HEK293T (cell line): ENCODE results near the gene BRPF1.

Source experiments
- CTCF ChIA-PET: fragments of 350-600 bp; formaldehyde crosslinking; extraction: SDS; loops from one replicate; lab custom pipeline; 2021; ENCODE audit warnings: antibody characterized with exemption, inconsistent platforms; lab: Yijun Ruan, JAX
- POLR2A ChIA-PET: fragments of 350-600 bp; formaldehyde crosslinking; extraction: SDS; loops from one replicate; lab custom pipeline; 2020; ENCODE audit warnings: antibody characterized with exemption, inconsistent platforms; lab: Yijun Ruan, JAX
- DNase-seq: peaks from one replicate; pipeline ENCODE4 v3.0.0; 2012; ENCODE audit warnings: mixed read lengths; ENCODE audit errors: extremely low spot score
- ARNT ChIP-seq: fragments of 450-650 bp; IDR thresholded peaks from 2 replicates; pipeline ENCODE4 v1.6.1; 2017; ENCODE audit warnings: mild to moderate bottlenecking
- BHLHE40 ChIP-seq: fragments of 450-650 bp; IDR thresholded peaks from 2 replicates; pipeline ENCODE4 v1.6.1; 2016; ENCODE audit warnings: mild to moderate bottlenecking, moderate library complexity, borderline replicate concordance
- CTBP1 ChIP-seq: fragments of 450-650 bp; IDR thresholded peaks from 2 replicates; pipeline ENCODE4 v1.6.1; 2016; ENCODE audit warnings: borderline replicate concordance
- ELF4 ChIP-seq: fragments of 450-650 bp; IDR thresholded peaks from 2 replicates; pipeline ENCODE4 v1.6.1; 2017; ENCODE audit warnings: antibody characterized with exemption
- FOXA1 ChIP-seq: fragments of 450-650 bp; IDR thresholded peaks from 2 replicates; pipeline ENCODE4 v1.6.1; 2016; ENCODE audit warnings: mild to moderate bottlenecking
- FOXK2 ChIP-seq: fragments of 450-650 bp; IDR thresholded peaks from 2 replicates; pipeline ENCODE4 v1.6.1; 2016; ENCODE audit warnings: mild to moderate bottlenecking
- FOXM1 ChIP-seq: fragments of 450-650 bp; IDR thresholded peaks from 2 replicates; pipeline ENCODE4 v1.6.1; 2017; ENCODE audit warnings: mild to moderate bottlenecking, borderline replicate concordance
- HDGF ChIP-seq: fragments of 450-650 bp; IDR thresholded peaks from 2 replicates; pipeline ENCODE4 v1.6.1; 2017; ENCODE audit warnings: antibody characterized with exemption, borderline replicate concordance
- L3MBTL2 ChIP-seq: fragments of 450-650 bp; conservative IDR thresholded peaks from 2 replicates; pipeline ENCODE4 v1.6.1; 2016; ENCODE audit warnings: mild to moderate bottlenecking
- LEF1 ChIP-seq: fragments of 450-650 bp; IDR thresholded peaks from 2 replicates; pipeline ENCODE4 v1.6.1; 2017; ENCODE audit warnings: mild to moderate bottlenecking, borderline replicate concordance
- NFRKB ChIP-seq: fragments of 450-650 bp; IDR thresholded peaks from 2 replicates; pipeline ENCODE4 v1.6.1; 2016; ENCODE audit warnings: mild to moderate bottlenecking, moderate library complexity
- SP1 ChIP-seq: fragments of 450-650 bp; IDR thresholded peaks from 2 replicates; pipeline ENCODE4 v1.6.1; 2017
- SUZ12 ChIP-seq: fragments of 450-650 bp; IDR thresholded peaks from 2 replicates; pipeline ENCODE4 v1.6.1; 2016; ENCODE audit warnings: mild to moderate bottlenecking
- TARDBP ChIP-seq: fragments of 450-650 bp; IDR thresholded peaks from 2 replicates; pipeline ENCODE4 v1.6.1; 2016
- ZNF384 ChIP-seq: fragments of 450-650 bp; IDR thresholded peaks from 2 replicates; pipeline ENCODE4 v1.6.1; 2016
- TF ChIP-seq, protein P1 (sequence below): fragments of 450-650 bp; IDR thresholded peaks from 2 replicates; pipeline ENCODE4 v1.6.1; 2016

BRPF1 gene

DNA sequence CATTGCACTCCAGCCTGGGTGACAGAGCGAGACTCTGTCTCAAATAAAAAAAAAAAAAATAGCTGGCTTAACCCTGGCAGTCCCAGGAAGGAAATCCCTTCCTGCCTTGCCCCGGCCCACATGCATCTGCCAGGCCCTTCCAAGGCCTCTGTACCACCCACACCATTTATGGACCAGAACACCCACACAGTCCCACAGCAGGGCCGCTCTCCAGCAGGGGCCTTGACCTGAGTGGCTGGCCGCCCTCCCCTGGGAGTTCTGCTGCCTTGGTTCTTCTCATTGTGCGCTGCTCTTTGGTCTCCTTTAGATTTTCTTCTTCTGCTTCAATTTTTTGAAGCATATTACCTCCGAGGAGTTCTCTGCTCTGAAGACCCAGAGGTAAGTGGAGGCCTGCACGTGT lies 44.0 kb upstream of the BRPF1 start:
- CTCF ChIA-PET, result no interaction called here

DNA sequence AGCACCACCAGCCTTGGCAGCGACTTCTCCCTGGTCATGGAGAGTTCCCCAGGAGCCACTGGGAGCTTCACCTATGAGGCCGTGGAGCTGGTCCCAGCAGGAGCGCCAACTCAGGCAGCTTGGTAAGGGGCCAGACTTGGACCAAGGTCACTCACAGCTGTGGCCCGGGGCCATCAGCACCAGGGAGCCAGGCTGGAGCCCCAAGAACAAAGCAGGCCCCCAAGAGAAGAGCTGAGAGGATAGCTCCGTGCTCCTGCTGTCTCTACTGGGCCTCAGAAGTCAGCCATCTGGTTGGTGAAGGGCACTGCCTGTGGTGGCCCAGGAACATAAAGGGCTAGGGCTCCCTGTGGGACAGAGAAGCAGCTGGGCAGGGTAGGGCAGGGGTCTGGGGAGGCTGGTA lies 42.6 kb upstream of the BRPF1 start:
- CTCF ChIA-PET, result no interaction called here
- no peak for DNase-seq
- no peak for TF ChIP-seq FOXA1
- no peak for TF ChIP-seq ELF4
- TF ChIP-seq HDGF, result no peak
- no peak for TF ChIP-seq L3MBTL2
- no peak for TF ChIP-seq ARNT
- TF ChIP-seq, protein P1, sequence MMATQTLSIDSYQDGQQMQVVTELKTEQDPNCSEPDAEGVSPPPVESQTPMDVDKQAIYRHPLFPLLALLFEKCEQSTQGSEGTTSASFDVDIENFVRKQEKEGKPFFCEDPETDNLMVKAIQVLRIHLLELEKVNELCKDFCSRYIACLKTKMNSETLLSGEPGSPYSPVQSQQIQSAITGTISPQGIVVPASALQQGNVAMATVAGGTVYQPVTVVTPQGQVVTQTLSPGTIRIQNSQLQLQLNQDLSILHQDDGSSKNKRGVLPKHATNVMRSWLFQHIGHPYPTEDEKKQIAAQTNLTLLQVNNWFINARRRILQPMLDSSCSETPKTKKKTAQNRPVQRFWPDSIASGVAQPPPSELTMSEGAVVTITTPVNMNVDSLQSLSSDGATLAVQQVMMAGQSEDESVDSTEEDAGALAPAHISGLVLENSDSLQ, result no peak
- no peak for TF ChIP-seq FOXM1
- no peak for TF ChIP-seq ZNF384
- TF ChIP-seq TARDBP, result no peak
- no peak for TF ChIP-seq FOXK2
- no peak for TF ChIP-seq LEF1
- no peak for TF ChIP-seq SP1
- no peak for TF ChIP-seq SUZ12
- POLR2A ChIA-PET, result no interaction called here

More for the DNA sequence above, 44.0 kb upstream of the BRPF1 start:
- TF ChIP-seq NFRKB, result no peak
- TF ChIP-seq FOXK2, result no peak
- TF ChIP-seq FOXM1, result no peak
- no peak for TF ChIP-seq ZNF384
- no peak for TF ChIP-seq ARNT
- no peak for TF ChIP-seq SUZ12
- TF ChIP-seq, protein P1, result no peak
- no peak for TF ChIP-seq TARDBP
- TF ChIP-seq LEF1, result no peak
- no peak for TF ChIP-seq FOXA1
- TF ChIP-seq CTBP1, result no peak
- no peak for TF ChIP-seq L3MBTL2
- TF ChIP-seq ELF4, result no peak
- TF ChIP-seq SP1, result no peak
- TF ChIP-seq HDGF, result no peak
- no peak for TF ChIP-seq BHLHE40
- no peak for DNase-seq
- POLR2A ChIA-PET, result no interaction called here

DNA sequence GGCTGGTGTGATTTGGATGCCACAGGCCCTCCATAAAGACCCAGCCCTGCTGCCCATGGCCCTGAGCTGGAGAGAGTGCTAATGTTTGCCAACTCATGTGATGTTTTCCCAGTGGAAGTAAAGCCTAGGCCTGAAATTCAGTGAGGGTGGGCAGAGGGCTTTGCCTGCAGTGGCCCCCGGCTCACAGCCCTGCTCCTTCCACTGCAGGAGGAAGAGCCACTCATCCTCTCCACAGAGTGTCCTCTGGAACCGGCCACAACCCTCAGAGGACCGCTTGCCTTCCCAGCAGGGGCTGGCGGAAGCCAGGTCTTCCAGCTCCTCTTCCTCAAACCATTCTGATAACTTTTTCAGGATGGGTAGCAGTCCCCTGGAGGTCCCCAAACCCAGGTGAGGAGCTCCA lies 41.8 kb upstream of the BRPF1 start:
- POLR2A ChIA-PET, result no interaction called here
- TF ChIP-seq ELF4, result no peak
- no peak for TF ChIP-seq L3MBTL2
- no peak for TF ChIP-seq NFRKB
- TF ChIP-seq ZNF384, result no peak
- no peak for TF ChIP-seq HDGF
- no peak for TF ChIP-seq ARNT
- TF ChIP-seq TARDBP, result no peak
- CTCF ChIA-PET, result no interaction called here
- DNase-seq, result no peak

DNA sequence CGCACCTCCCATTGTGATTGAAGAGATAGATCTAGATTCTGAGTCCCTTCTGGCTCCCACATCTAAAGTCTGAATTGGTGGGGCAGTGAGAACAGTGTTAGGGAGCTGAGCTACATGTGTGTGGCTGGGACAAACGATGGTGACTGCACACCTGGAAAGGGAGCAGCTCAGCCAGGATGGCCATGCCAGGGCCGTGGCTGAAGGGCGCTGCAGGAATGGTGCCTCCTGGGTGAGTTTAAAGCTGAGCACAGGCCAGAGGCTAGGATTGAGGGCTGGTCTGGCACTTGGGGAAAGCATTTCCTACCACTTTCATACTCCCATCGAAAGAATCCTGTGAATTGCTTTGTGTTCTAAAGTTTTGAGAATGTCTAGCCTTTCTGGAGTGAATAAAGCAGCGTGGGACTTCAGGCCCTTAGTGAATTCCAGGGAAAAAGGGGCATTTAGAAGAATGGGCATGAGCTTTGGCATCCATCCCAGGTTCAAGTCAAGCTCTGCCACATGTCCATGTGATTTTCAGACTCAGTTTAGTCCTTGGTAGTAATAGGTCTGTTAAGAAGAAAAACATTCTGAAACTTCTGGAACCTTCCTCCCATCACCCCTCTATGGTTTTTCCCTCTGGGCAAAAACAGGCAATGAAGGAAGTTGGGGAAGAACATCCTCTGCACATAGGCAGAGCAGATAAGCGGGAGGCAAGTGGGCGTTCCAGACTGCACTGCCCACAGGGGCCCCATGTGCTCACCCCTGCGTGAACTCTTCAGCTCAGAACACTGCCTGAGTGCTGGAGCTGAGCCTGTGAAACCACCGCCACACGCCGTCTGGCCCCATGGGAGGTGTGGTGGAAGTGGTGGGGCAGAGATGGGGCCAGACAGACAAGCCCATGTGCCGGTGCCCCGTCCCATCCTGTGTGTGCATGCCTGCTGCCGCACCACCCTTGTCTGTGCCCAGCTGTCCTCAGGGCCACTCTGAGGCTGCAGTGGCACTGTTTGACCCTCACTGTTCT lies 40.8 kb upstream of the BRPF1 start:
- ChIA-PET POLR2A (no interaction called here), CTCF (no interaction called here)
- no peak for DNase-seq
- no peak for TF ChIP-seq BHLHE40
- TF ChIP-seq SUZ12, result no peak
- TF ChIP-seq, protein P1, result no peak
- TF ChIP-seq LEF1, result no peak
- TF ChIP-seq ZNF384, result no peak
- TF ChIP-seq HDGF, result no peak
- no peak for TF ChIP-seq SP1
- TF ChIP-seq NFRKB, result no peak
- no peak for TF ChIP-seq ARNT
- no peak for TF ChIP-seq L3MBTL2
- TF ChIP-seq FOXK2, result no peak

DNA sequence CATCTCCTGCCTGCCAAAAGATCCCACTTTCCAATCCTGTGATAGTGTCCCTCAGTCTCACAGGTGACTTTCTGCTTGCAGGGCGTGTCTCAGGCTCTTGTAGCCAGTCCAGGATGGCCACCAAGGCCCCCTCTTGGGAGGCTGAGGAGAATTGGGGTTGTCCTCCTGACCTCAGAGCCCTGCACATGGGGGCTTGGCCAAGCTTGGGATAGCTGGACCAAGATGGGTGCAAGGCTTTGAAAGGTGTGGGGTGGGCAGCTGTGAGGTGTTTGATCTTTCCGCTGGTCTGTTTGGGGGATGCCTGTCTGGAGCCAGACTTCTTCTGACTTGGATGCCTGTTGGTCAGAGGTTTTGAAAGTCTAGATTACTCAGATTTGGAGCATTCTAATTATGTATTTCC lies 39.9 kb upstream of the BRPF1 start:
- DNase-seq, result no peak
- CTCF ChIA-PET, result no interaction called here
- POLR2A ChIA-PET, result interaction anchor here (1.1 kb wide), 1 partner anchor 13 kb away, joined by 3 read pairs; no protein-coding TSS in a partner anchor
- TF ChIP-seq HDGF, result no peak
- TF ChIP-seq FOXM1, result no peak
- TF ChIP-seq L3MBTL2, result no peak
- no peak for TF ChIP-seq NFRKB
- no peak for TF ChIP-seq LEF1
- no peak for TF ChIP-seq BHLHE40
- TF ChIP-seq ZNF384, result no peak
- TF ChIP-seq FOXA1, result no peak
- no peak for TF ChIP-seq CTBP1
- no peak for TF ChIP-seq ELF4
- TF ChIP-seq TARDBP, result no peak
- TF ChIP-seq ARNT, result no peak
- no peak for TF ChIP-seq SUZ12

DNA sequence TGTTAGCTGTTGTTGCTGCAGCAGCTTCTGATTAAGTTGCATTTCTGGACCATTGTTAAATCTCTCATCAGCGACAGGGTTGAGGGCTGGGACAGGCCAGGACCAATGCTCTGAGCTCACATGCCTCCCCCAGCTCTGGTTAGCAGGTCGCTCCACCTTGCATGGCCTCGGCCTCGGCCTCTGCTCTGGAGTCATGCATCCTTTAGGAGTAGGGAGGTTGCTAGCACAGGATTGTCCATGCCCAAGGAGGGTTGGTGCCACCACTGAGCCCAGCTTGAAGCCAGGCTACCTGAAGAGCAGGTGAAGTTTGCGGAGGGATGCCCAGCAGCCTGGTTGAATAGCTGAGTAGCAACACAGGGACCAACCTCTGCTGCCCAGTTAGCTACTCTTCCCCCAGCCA lies 39.1 kb upstream of the BRPF1 start:
- ChIA-PET CTCF (no interaction called here), POLR2A (interaction anchor here (1.1 kb wide), 1 partner anchor 14 kb away, joined by 3 read pairs; no protein-coding TSS in a partner anchor)
- TF ChIP-seq CTBP1 (no peak), ELF4 (no peak), L3MBTL2 (no peak), SUZ12 (no peak)
- TF ChIP-seq, protein P1, result no peak
- DNase-seq, result no peak
